Left ventricle myocardium inferior (tissue), 1 donor: Measurements from ENCODE around the gene TAL2. TPM values are rescaled to one million over a fixed set of nuclear protein-coding genes. Genes with fewer than 3 reads are reported as not detected.

Experiments
- DNase-seq: peaks from one replicate; pipeline ENCODE4 v3.0.0-alpha.2; 2020
- H3K27ac ChIP-seq: fragments of 200-600 bp; replicated peaks from 2 replicates; pipeline ENCODE4 v1.8.0; 2021
- H3K27me3 ChIP-seq: fragments of 200-600 bp; 2 replicates; pipeline ENCODE4 v1.8.0; 2021; ENCODE audit warnings: low read depth
- H3K36me3 ChIP-seq: fragments of 200-600 bp; 2 replicates; pipeline ENCODE4 v1.8.0; 2021
- H3K4me1 ChIP-seq: fragments of 200-600 bp; 2 replicates; pipeline ENCODE4 v1.8.0; 2021
- H3K4me3 ChIP-seq: fragments of 200-600 bp; 2 replicates; pipeline ENCODE4 v1.8.0; 2021; ENCODE audit warnings: mild to moderate bottlenecking, moderate library complexity
- H3K9me3 ChIP-seq: fragments of 200-600 bp; replicated peaks from 2 replicates; pipeline ENCODE4 v1.8.0; 2021
- CTCF ChIP-seq: fragments of 200-600 bp; IDR thresholded peaks from 2 replicates; pipeline ENCODE4 v1.8.0; 2021; ENCODE audit warnings: antibody characterized with exemption, mild to moderate bottlenecking, borderline replicate concordance
- intact Hi-C: fragments of 100-400 bp; cut with micrococcal nuclease; formaldehyde crosslinking; loops from one replicate; pipeline ENCODE4 v1.11.0; 2022
- total RNA-seq: library from RNA; stranded (reverse); fragmentation: NEBNext Ultra II Directional; extraction: Animal tissue kit (Norgen Biotek cat#: 25700); gene quantifications from one replicate; pipeline ENCODE4 v1.2.1, GENCODE V29; 2021
- donor health status: DM: no; HTN: yes; CAD: no; lungs with severe emphysema.

Gene TAL2
- total RNA-seq, 1 donor from 2014 or later = not detected

GRCh38 chr9:105681724-105682123 is 19.5 kb downstream of the TAL2 start:
- no peak for TF ChIP-seq CTCF
- Histone ChIP-seq H3K36me3 (no peaks in the 10 kb centered on the region), H3K4me3 (no peak overlapping the region), H3K27ac (no peak overlapping the region), H3K27me3 (no peaks in the 10 kb centered on the region), H3K4me1 (peaks cover 5% of the 10 kb centered on the region), H3K9me3 (no peaks in the 10 kb centered on the region)
- DNase-seq = no peak
- intact Hi-C loops = no loop called here

GRCh38 chr9:105683688-105684275 is 21.5 kb downstream of the TAL2 start:
- Histone ChIP-seq H3K4me1 (peaks cover 5% of the 10 kb centered on the region), H3K9me3 (no peaks in the 10 kb centered on the region), H3K27me3 (no peaks in the 10 kb centered on the region), H3K36me3 (no peaks in the 10 kb centered on the region), H3K4me3 (no peak overlapping the region), H3K27ac (no peak overlapping the region)
- no peak for TF ChIP-seq CTCF
- no peak for DNase-seq
- intact Hi-C loops = no loop called here

GRCh38 chr9:105686936-105687335 is 24.7 kb downstream of the TAL2 start:
- Histone ChIP-seq H3K36me3 (no peaks in the 10 kb centered on the region), H3K27ac (no peak overlapping the region), H3K4me3 (no peak overlapping the region), H3K4me1 (peaks cover 9% of the 10 kb centered on the region), H3K27me3 (peaks cover 8% of the 10 kb centered on the region), H3K9me3 (no peaks in the 10 kb centered on the region)
- no peak for TF ChIP-seq CTCF
- intact Hi-C loops = no loop called here
- DNase-seq = no peak

- Histone ChIP-seq H3K4me1 (peaks cover 26% of the 10 kb centered on the region), H3K36me3 (no peaks in the 10 kb centered on the region), H3K27ac (no peak overlapping the region), H3K9me3 (no peaks in the 10 kb centered on the region), H3K4me3 (no peak overlapping the region), H3K27me3 (peaks cover 22% of the 10 kb centered on the region)
- intact Hi-C loops = no loop called here
- DNase-seq = no peak
- peak; percentile 47 for TF ChIP-seq CTCF
Observed at GRCh38 chr9:105690742-105691141, 28.5 kb downstream of the TAL2 start.

GRCh38 chr9:105693435-105694189 is 31.4 kb downstream of the TAL2 start:
- no peak for DNase-seq
- peaks cover 22% of the 10 kb centered on the region for H3K27me3 ChIP-seq
- H3K4me3 ChIP-seq = peak overlapping the region; percentile 88
- peak overlapping the region; percentile 88 for H3K27ac ChIP-seq
- TF ChIP-seq CTCF = no peak
- intact Hi-C loops = no loop called here
- H3K9me3 ChIP-seq = no peaks in the 10 kb centered on the region
- H3K36me3 ChIP-seq = no peaks in the 10 kb centered on the region
- peaks cover 53% of the 10 kb centered on the region for H3K4me1 ChIP-seq
